Activated T-cell treated with anti-CD3 and anti-CD28 coated beads, Interleukin-2, amount 50 U/mL, for 24 hours (primary cell): ENCODE data around the gene MARS2.

ENCODE experiments used
- DNase-seq: peaks from one replicate; pipeline ENCODE4 v3.0.0-alpha.2; 2020
- H3K27ac Mint-ChIP-seq: 2 replicates; pipeline ENCODE4 v1.8.0; 2020; ENCODE audit warnings: mild to moderate bottlenecking, mixed read lengths
- H3K27me3 Mint-ChIP-seq: 2 replicates; pipeline ENCODE4 v1.8.0; 2020; ENCODE audit warnings: mixed read lengths
- H3K36me3 Mint-ChIP-seq: 2 replicates; pipeline ENCODE4 v1.8.0; 2020; ENCODE audit warnings: low read depth, mixed read lengths
- H3K4me1 Mint-ChIP-seq: 2 replicates; pipeline ENCODE4 v1.8.0; 2020; ENCODE audit warnings: low read depth, mixed read lengths
- H3K4me3 Mint-ChIP-seq: 2 replicates; pipeline ENCODE4 v1.8.0; 2020; ENCODE audit warnings: mild to moderate bottlenecking, moderate library complexity, mixed read lengths
- H3K9me3 Mint-ChIP-seq: 2 replicates; pipeline ENCODE4 v1.8.0; 2020; ENCODE audit warnings: mixed read lengths

The MARS2 gene

GRCh38 chr2:197705121-197705911 lies at the start of gene MARS2:
TSS of gene MARS2 (plus strand) at chr2:197705369. CDS start at chr2:197705406, 37 bp downstream.
- Mint-ChIP-seq H3K9me3 (no peaks in the 10 kb centered on the region), H3K27ac (peak within 1 kb of the TSS; percentile 94), H3K27me3 (peaks cover 5% of the 10 kb centered on the region), H3K36me3 (peaks cover 45% of the 10 kb centered on the region), H3K4me1 (peaks cover 49% of the 10 kb centered on the region), H3K4me3 (peak within 1 kb of the TSS; percentile 94)
- peak; percentile 92 for DNase-seq

- Mint-ChIP-seq H3K9me3 (no peaks in the 10 kb centered on the region), H3K4me3 (no peak overlapping the region), H3K27ac (no peak overlapping the region), H3K36me3 (no peaks in the 10 kb centered on the region), H3K4me1 (peaks cover 3% of the 10 kb centered on the region), H3K27me3 (no peaks in the 10 kb centered on the region)
- no peak for DNase-seq
Measured at GRCh38 chr2:197657562-197657961, 47.6 kb upstream of the MARS2 start.

- peaks cover 7% of the 10 kb centered on the region for H3K9me3 Mint-ChIP-seq
- H3K27me3 Mint-ChIP-seq = no peaks in the 10 kb centered on the region
- no peak overlapping the region for H3K4me3 Mint-ChIP-seq
- no peak overlapping the region for H3K27ac Mint-ChIP-seq
- peaks cover 3% of the 10 kb centered on the region for H3K4me1 Mint-ChIP-seq
- no peak for DNase-seq
- H3K36me3 Mint-ChIP-seq = no peaks in the 10 kb centered on the region
Measured at GRCh38 chr2:197661626-197662025, 43.5 kb upstream of the MARS2 start.

GRCh38 chr2:197666277-197666676 lies 38.9 kb upstream of the MARS2 start:
- no peak for DNase-seq
- Mint-ChIP-seq H3K27me3 (no peaks in the 10 kb centered on the region), H3K27ac (no peak overlapping the region), H3K4me1 (peaks cover 3% of the 10 kb centered on the region), H3K36me3 (no peaks in the 10 kb centered on the region), H3K4me3 (no peak overlapping the region), H3K9me3 (peaks cover 13% of the 10 kb centered on the region)

- no peak overlapping the region for H3K4me3 Mint-ChIP-seq
Measured at GRCh38 chr2:197668296-197668695, 36.9 kb upstream of the MARS2 start.

GRCh38 chr2:197669077-197669476 lies 36.1 kb upstream of the MARS2 start:
- Mint-ChIP-seq H3K9me3 (peaks cover 13% of the 10 kb centered on the region), H3K4me1 (no peaks in the 10 kb centered on the region), H3K36me3 (no peaks in the 10 kb centered on the region), H3K27ac (no peak overlapping the region), H3K27me3 (peaks cover 8% of the 10 kb centered on the region), H3K4me3 (no peak overlapping the region)
- DNase-seq = no peak

More at GRCh38 chr2:197668296-197668695, 36.9 kb upstream of the MARS2 start:
- H3K9me3 Mint-ChIP-seq = peaks cover 13% of the 10 kb centered on the region
- no peaks in the 10 kb centered on the region for H3K36me3 Mint-ChIP-seq
- no peaks in the 10 kb centered on the region for H3K4me1 Mint-ChIP-seq
- H3K27me3 Mint-ChIP-seq = peaks cover 7% of the 10 kb centered on the region
- no peak for DNase-seq
- no peak overlapping the region for H3K27ac Mint-ChIP-seq

GRCh38 chr2:197672371-197672893 lies 32.7 kb upstream of the MARS2 start:
- peaks cover 11% of the 10 kb centered on the region for H3K27me3 Mint-ChIP-seq
- H3K9me3 Mint-ChIP-seq = peaks cover 2% of the 10 kb centered on the region
- peaks cover 4% of the 10 kb centered on the region for H3K4me1 Mint-ChIP-seq
- no peaks in the 10 kb centered on the region for H3K36me3 Mint-ChIP-seq
- no peak overlapping the region for H3K27ac Mint-ChIP-seq
- no peak for DNase-seq
- no peak overlapping the region for H3K4me3 Mint-ChIP-seq

GRCh38 chr2:197673106-197673505 lies 32.1 kb upstream of the MARS2 start:
- Mint-ChIP-seq H3K27me3 (peaks cover 11% of the 10 kb centered on the region), H3K9me3 (no peaks in the 10 kb centered on the region), H3K27ac (no peak overlapping the region), H3K36me3 (no peaks in the 10 kb centered on the region), H3K4me3 (no peak overlapping the region), H3K4me1 (peaks cover 6% of the 10 kb centered on the region)
- no peak for DNase-seq

- Mint-ChIP-seq H3K27me3 (peaks cover 11% of the 10 kb centered on the region), H3K4me3 (no peak overlapping the region), H3K4me1 (peaks cover 6% of the 10 kb centered on the region), H3K9me3 (no peaks in the 10 kb centered on the region), H3K27ac (no peak overlapping the region), H3K36me3 (no peaks in the 10 kb centered on the region)
- DNase-seq = no peak
Measured at GRCh38 chr2:197673606-197674005, 31.6 kb upstream of the MARS2 start.

- H3K4me3 Mint-ChIP-seq = no peak overlapping the region
- H3K27me3 Mint-ChIP-seq = peaks cover 11% of the 10 kb centered on the region
- DNase-seq = no peak
- H3K27ac Mint-ChIP-seq = no peak overlapping the region
- H3K36me3 Mint-ChIP-seq = no peaks in the 10 kb centered on the region
- H3K9me3 Mint-ChIP-seq = no peaks in the 10 kb centered on the region
- H3K4me1 Mint-ChIP-seq = peaks cover 6% of the 10 kb centered on the region
Measured at GRCh38 chr2:197674060-197674459, 31.1 kb upstream of the MARS2 start.

GRCh38 chr2:197674591-197674990 lies 30.6 kb upstream of the MARS2 start:
- Mint-ChIP-seq H3K27ac (no peak overlapping the region), H3K36me3 (no peaks in the 10 kb centered on the region), H3K4me1 (peaks cover 6% of the 10 kb centered on the region), H3K9me3 (no peaks in the 10 kb centered on the region), H3K27me3 (peaks cover 11% of the 10 kb centered on the region), H3K4me3 (no peak overlapping the region)
- no peak for DNase-seq

GRCh38 chr2:197675246-197675645 lies 29.9 kb upstream of the MARS2 start, which contains the start of gene RFTN2:
TSS of gene RFTN2 (minus strand) at chr2:197675587. CDS start at chr2:197675458, 129 bp downstream.
- H3K9me3 Mint-ChIP-seq = no peaks in the 10 kb centered on the region
- no peaks in the 10 kb centered on the region for H3K36me3 Mint-ChIP-seq
- no peak within 1 kb of the TSS for H3K27ac Mint-ChIP-seq
- peaks cover 6% of the 10 kb centered on the region for H3K4me1 Mint-ChIP-seq
- H3K27me3 Mint-ChIP-seq = peaks cover 11% of the 10 kb centered on the region
- DNase-seq = no peak
- no peak within 1 kb of the TSS for H3K4me3 Mint-ChIP-seq

- DNase-seq = no peak
- Mint-ChIP-seq H3K4me3 (no peak overlapping the region), H3K9me3 (no peaks in the 10 kb centered on the region), H3K4me1 (peaks cover 6% of the 10 kb centered on the region), H3K36me3 (no peaks in the 10 kb centered on the region), H3K27me3 (peaks cover 11% of the 10 kb centered on the region), H3K27ac (no peak overlapping the region)
Measured at GRCh38 chr2:197675711-197676188, 29.4 kb upstream of the MARS2 start.

- no peak for DNase-seq
- H3K4me3 Mint-ChIP-seq = no peak overlapping the region
- no peaks in the 10 kb centered on the region for H3K36me3 Mint-ChIP-seq
- H3K27ac Mint-ChIP-seq = no peak overlapping the region
- H3K4me1 Mint-ChIP-seq = peaks cover 6% of the 10 kb centered on the region
- peaks cover 11% of the 10 kb centered on the region for H3K27me3 Mint-ChIP-seq
- no peaks in the 10 kb centered on the region for H3K9me3 Mint-ChIP-seq
Measured at GRCh38 chr2:197677056-197677455, 28.1 kb upstream of the MARS2 start.

GRCh38 chr2:197677483-197677882 lies 27.7 kb upstream of the MARS2 start:
- Mint-ChIP-seq H3K4me3 (no peak overlapping the region), H3K27ac (no peak overlapping the region), H3K27me3 (peaks cover 11% of the 10 kb centered on the region), H3K4me1 (peaks cover 6% of the 10 kb centered on the region), H3K9me3 (no peaks in the 10 kb centered on the region), H3K36me3 (no peaks in the 10 kb centered on the region)
- no peak for DNase-seq
